Measurements from ENCODE around the gene MAPK1.
"Not testable (repeated sequence)": the region's sequence is repeated elsewhere in the genome, so short reads cannot be mapped to it uniquely, and the experiment has no call there.

The MAPK1 gene

GRCh38 chr22:21735200-21736083, 132.0 kb downstream of the MAPK1 start, which contains the start of gene YPEL1:
Gene YPEL1, minus strand, starts transcription at chr22:21735794. Its CDS starts 25,050 bp downstream, at chr22:21710744.
- no peak for TF ChIP-seq CTCF (IDR thresholded peaks at IDR 0.05; ENCODE audit: unreplicated experiment in 3 of 3)
- peaks cover 14% of the 10 kb centered on the region for H3K4me1 Mint-ChIP-seq
- H3K36me3 Mint-ChIP-seq (ENCODE audit: low read depth), result peaks cover 13% of the 10 kb centered on the region
- peaks cover 3% of the 10 kb centered on the region for H3K27me3 Mint-ChIP-seq (ENCODE audit: low read depth)
- no peaks in the 10 kb centered on the region for H3K9me3 Mint-ChIP-seq
- H3K27ac Mint-ChIP-seq, result peak within 1 kb of the TSS; percentile 83 to 96 (median 95)
- peak within 1 kb of the TSS; percentile 95 to 99 (median 96) for H3K4me3 Mint-ChIP-seq

GRCh38 chr22:21734540-21735199, 132.8 kb downstream of the MAPK1 start:
- Mint-ChIP-seq H3K36me3 (ENCODE audit: low read depth) (peaks cover 16% of the 10 kb centered on the region), H3K4me3 (peak overlapping the region; percentile 95 to 99 (median 96)), H3K4me1 (peaks cover 14% of the 10 kb centered on the region), H3K27me3 (ENCODE audit: low read depth) (no peaks in the 10 kb centered on the region), H3K9me3 (no peaks in the 10 kb centered on the region), H3K27ac (peak overlapping the region; percentile 83 to 96 (median 95))
- no peak for TF ChIP-seq CTCF (IDR thresholded peaks at IDR 0.05; ENCODE audit: unreplicated experiment in 3 of 3)

- peaks cover 16% of the 10 kb centered on the region for H3K36me3 Mint-ChIP-seq (ENCODE audit: low read depth)
These were observed 135.9 kb downstream of the MAPK1 start for GRCh38 chr22:21731503-21731902.

GRCh38 chr22:21730535-21731308, 136.7 kb downstream of the MAPK1 start:
- Mint-ChIP-seq H3K27ac (no peak overlapping the region), H3K4me1 (peaks cover 14% of the 10 kb centered on the region), H3K36me3 (ENCODE audit: low read depth) (peaks cover 16% of the 10 kb centered on the region), H3K4me3 (peak overlapping the region in 1 of 3 experiments; percentile 22), H3K27me3 (ENCODE audit: low read depth) (no peaks in the 10 kb centered on the region), H3K9me3 (no peaks in the 10 kb centered on the region)
- TF ChIP-seq CTCF (IDR thresholded peaks at IDR 0.05; ENCODE audit: unreplicated experiment in 3 of 3), result no peak

More at GRCh38 chr22:21731503-21731902, 135.9 kb downstream of the MAPK1 start:
- H3K4me1 Mint-ChIP-seq, result peaks cover 14% of the 10 kb centered on the region
- no peaks in the 10 kb centered on the region for H3K9me3 Mint-ChIP-seq
- no peak overlapping the region for H3K27ac Mint-ChIP-seq
- no peak for TF ChIP-seq CTCF (IDR thresholded peaks at IDR 0.05; ENCODE audit: unreplicated experiment in 3 of 3)
- H3K27me3 Mint-ChIP-seq (ENCODE audit: low read depth), result no peaks in the 10 kb centered on the region
- H3K4me3 Mint-ChIP-seq, result peak overlapping the region in 2 of 3 experiments; percentile 32 to 45

- not testable (repeated sequence) for H3K27me3 Mint-ChIP-seq (ENCODE audit: low read depth); H3K27ac Mint-ChIP-seq; H3K4me1 Mint-ChIP-seq; H3K9me3 Mint-ChIP-seq; H3K4me3 Mint-ChIP-seq
- H3K36me3 Mint-ChIP-seq (ENCODE audit: low read depth), result peaks cover 16% of the 10 kb centered on the region
These were observed 138.3 kb downstream of the MAPK1 start for GRCh38 chr22:21729184-21729583.

GRCh38 chr22:21728270-21728669, 139.2 kb downstream of the MAPK1 start:
- H3K27ac Mint-ChIP-seq, result no peak overlapping the region
- no peaks in the 10 kb centered on the region for H3K27me3 Mint-ChIP-seq (ENCODE audit: low read depth)
- no peak overlapping the region for H3K4me3 Mint-ChIP-seq
- TF ChIP-seq CTCF (IDR thresholded peaks at IDR 0.05; ENCODE audit: unreplicated experiment in 3 of 3), result no peak
- H3K9me3 Mint-ChIP-seq, result no peaks in the 10 kb centered on the region
- H3K36me3 Mint-ChIP-seq (ENCODE audit: low read depth), result peaks cover 16% of the 10 kb centered on the region
- H3K4me1 Mint-ChIP-seq, result no peaks in the 10 kb centered on the region

All from nephron (organoid).